ENCODE data around the gene ISOC2. TPM values are rescaled to one million over a fixed set of nuclear protein-coding genes. Genes with fewer than 3 reads are reported as not detected.

The ISOC2 gene
- total RNA-seq, 1 experiment from 2014 or later: 72.2 TPM

DNA sequence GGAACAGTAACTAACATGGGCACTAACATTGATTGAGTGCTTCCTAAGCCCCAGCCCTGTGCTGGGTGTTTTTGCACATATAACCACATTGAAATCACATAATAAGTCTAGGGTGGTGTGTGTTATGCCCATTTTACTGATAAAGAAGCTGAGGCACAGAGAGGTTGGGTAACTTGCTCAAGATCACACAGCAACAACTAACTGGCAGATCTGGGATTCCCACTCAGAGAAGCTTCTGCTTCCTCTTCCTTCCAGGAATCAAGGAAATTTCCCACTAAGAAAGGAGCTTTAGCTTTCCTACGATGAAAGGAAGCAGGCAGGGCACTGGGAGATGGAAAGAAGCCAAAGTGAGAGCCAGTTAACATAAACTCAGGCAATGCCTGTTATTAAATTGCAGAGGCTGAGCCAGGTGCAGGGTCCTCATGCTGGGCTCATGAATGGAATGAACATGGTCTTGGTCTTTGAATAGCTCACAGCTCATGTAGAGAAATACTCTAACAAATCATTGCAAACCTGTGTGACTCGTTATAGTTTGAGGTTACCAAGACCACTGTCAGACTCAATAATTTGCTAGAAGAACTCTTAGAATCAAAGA is 36.9 kb upstream of the ISOC2 start:
- Histone ChIP-seq H3K27me3 (ENCODE audit: insufficient read depth, low read length) (peaks cover 4% of the 10 kb centered on the region), H3K56ac (ENCODE audit: insufficient read length, low read depth, low read length) (no peak overlapping the region), H3K4me2 (ENCODE audit: insufficient read depth, insufficient read length, low read length) (no peak overlapping the region), H3K9ac (ENCODE audit: extremely low read depth, insufficient read length, low read length) (no peak overlapping the region), H3K79me2 (ENCODE audit: insufficient read depth, low read length) (no peaks in the 10 kb centered on the region), H3T11ph (ENCODE audit: low read length) (no peak overlapping the region), H2AK5ac (ENCODE audit: insufficient read length, low read length) (no peak overlapping the region), H3K9me3 (ENCODE audit: control insufficient read depth, low read depth, low read length) (no peaks in the 10 kb centered on the region), H4K5ac (ENCODE audit: insufficient read length, low read depth, low read length) (no peak overlapping the region), H3K23me2 (ENCODE audit: insufficient read length, low read depth, low read length, poor library complexity, severe bottlenecking) (no peaks in the 10 kb centered on the region), H3K18ac (ENCODE audit: insufficient read length, low read depth, low read length) (no peak overlapping the region), H3K27ac (ENCODE audit: insufficient read length, low read depth, low read length) (no peak overlapping the region), H3K14ac (ENCODE audit: insufficient read depth, low read length) (no peak overlapping the region), H3K23ac (ENCODE audit: insufficient read length, low read depth, low read length) (no peak overlapping the region), H3K4me1 (ENCODE audit: insufficient read depth, low read length) (no peaks in the 10 kb centered on the region), H3K4ac (ENCODE audit: low read depth, low read length) (no peak overlapping the region), H4K91ac (ENCODE audit: insufficient read length, low read depth, low read length) (no peak overlapping the region), H2AFZ (ENCODE audit: low read length) (no peak overlapping the region), H2BK5ac (ENCODE audit: insufficient read length, low read length) (no peak overlapping the region), H2BK12ac (ENCODE audit: insufficient read length, low read depth, low read length) (no peak overlapping the region), H4K20me1 (ENCODE audit: control insufficient read depth, insufficient read depth, insufficient read length) (no peaks in the 10 kb centered on the region), H2BK120ac (ENCODE audit: low read depth, low read length, poor library complexity, severe bottlenecking) (no peak overlapping the region), H2BK15ac (ENCODE audit: low read depth, low read length) (no peak overlapping the region), H2BK20ac (ENCODE audit: low read depth, low read length, poor library complexity, severe bottlenecking) (no peak overlapping the region), H3K79me1 (ENCODE audit: insufficient read depth, low read depth, low read length, poor library complexity, severe bottlenecking) (no peaks in the 10 kb centered on the region), H4K8ac (replicated peaks; ENCODE audit: insufficient read length, low read depth, low read length) (no peak overlapping the region)
- H3K4me3 Mint-ChIP-seq: no peak overlapping the region
- WGBS (ENCODE audit: extremely low coverage, insufficient read length, low lambda C conversion rate): no CpG with 5 or more reads among the region's 2 CpGs
- peaks cover 18 to 22% of the 10 kb centered on the region in 2 experiments for H3K4me1 Mint-ChIP-seq
- no peak overlapping the region for H3K27ac Mint-ChIP-seq
- H3K36me3 Mint-ChIP-seq (ENCODE audit: insufficient read depth in 1 of 3, low read depth in 3 of 3): peaks cover 3 to 5% (median 4%) of the 10 kb centered on the region in 3 experiments
- H3K27me3 Mint-ChIP-seq (ENCODE audit: low read depth): peaks cover 48% of the 10 kb centered on the region
- DNase-seq: no peak
- TF ChIP-seq, protein P1, sequence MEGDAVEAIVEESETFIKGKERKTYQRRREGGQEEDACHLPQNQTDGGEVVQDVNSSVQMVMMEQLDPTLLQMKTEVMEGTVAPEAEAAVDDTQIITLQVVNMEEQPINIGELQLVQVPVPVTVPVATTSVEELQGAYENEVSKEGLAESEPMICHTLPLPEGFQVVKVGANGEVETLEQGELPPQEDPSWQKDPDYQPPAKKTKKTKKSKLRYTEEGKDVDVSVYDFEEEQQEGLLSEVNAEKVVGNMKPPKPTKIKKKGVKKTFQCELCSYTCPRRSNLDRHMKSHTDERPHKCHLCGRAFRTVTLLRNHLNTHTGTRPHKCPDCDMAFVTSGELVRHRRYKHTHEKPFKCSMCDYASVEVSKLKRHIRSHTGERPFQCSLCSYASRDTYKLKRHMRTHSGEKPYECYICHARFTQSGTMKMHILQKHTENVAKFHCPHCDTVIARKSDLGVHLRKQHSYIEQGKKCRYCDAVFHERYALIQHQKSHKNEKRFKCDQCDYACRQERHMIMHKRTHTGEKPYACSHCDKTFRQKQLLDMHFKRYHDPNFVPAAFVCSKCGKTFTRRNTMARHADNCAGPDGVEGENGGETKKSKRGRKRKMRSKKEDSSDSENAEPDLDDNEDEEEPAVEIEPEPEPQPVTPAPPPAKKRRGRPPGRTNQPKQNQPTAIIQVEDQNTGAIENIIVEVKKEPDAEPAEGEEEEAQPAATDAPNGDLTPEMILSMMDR (conservative IDR thresholded peaks at IDR 0.05): no peak
- peaks cover 8 to 12% of the 10 kb centered on the region in 2 experiments for H3K9me3 Mint-ChIP-seq

Measured in H9 (cell line).